Activated naive CD4-positive, alpha-beta T cell treated with anti-CD3 and anti-CD28 coated beads, Interleukin-2, amount 10 ng/mL, durations not matched to agents 7 days and 5 days (primary cell): Measurements from ENCODE around the gene CDKN1B.

ENCODE experiments used
- CTCF ChIA-PET: fragments of 350-600 bp; sonication (Branson Sonifier 250); formaldehyde crosslinking; loops from one replicate; lab custom pipeline; 2021; ENCODE audit warnings: antibody characterized with exemption; lab: Charles Lee
- DNase-seq: peaks from one replicate; pipeline ENCODE4 v3.0.0-alpha.2; 2020
- H3K27ac Mint-ChIP-seq: one replicate; pipeline ENCODE4 v1.8.0; 2021; ENCODE audit warnings: mild to moderate bottlenecking, moderate library complexity, mixed read lengths
- H3K27me3 Mint-ChIP-seq: one replicate; pipeline ENCODE4 v1.8.0; 2021; ENCODE audit warnings: mild to moderate bottlenecking, mixed read lengths
- H3K36me3 Mint-ChIP-seq: one replicate; pipeline ENCODE4 v1.8.0; 2021; ENCODE audit warnings: mixed read lengths
- H3K4me1 Mint-ChIP-seq: one replicate; pipeline ENCODE4 v1.8.0; 2021; ENCODE audit warnings: mixed read lengths
- H3K4me3 Mint-ChIP-seq: one replicate; pipeline ENCODE4 v1.8.0; 2021; ENCODE audit warnings: mild to moderate bottlenecking, moderate library complexity, mixed read lengths
- H3K9me3 Mint-ChIP-seq: one replicate; pipeline ENCODE4 v1.8.0; 2021; ENCODE audit warnings: mixed read lengths

The CDKN1B gene

GRCh38 chr12:12715128-12715458, 2.1 kb upstream of the CDKN1B start:
- Mint-ChIP-seq H3K36me3 (peaks cover 49% of the 10 kb centered on the region), H3K4me1 (peaks cover 39% of the 10 kb centered on the region), H3K27me3 (peaks cover 7% of the 10 kb centered on the region), H3K9me3 (no peaks in the 10 kb centered on the region), H3K4me3 (peak overlapping the region; percentile 93), H3K27ac (peak overlapping the region; percentile 100)
- CTCF ChIA-PET: interaction anchor here (1.3 to 2.9 kb wide), 6 partner anchors 10 to 338 kb away, joined by 4 to 25 read pairs (median 7); no protein-coding TSS in a partner anchor
- DNase-seq: no peak

GRCh38 chr12:12715459-12716150, 1.6 kb upstream of the CDKN1B start:
- Mint-ChIP-seq H3K27ac (peak overlapping the region; percentile 100), H3K36me3 (peaks cover 54% of the 10 kb centered on the region), H3K9me3 (no peaks in the 10 kb centered on the region), H3K27me3 (peaks cover 7% of the 10 kb centered on the region), H3K4me3 (peak overlapping the region; percentile 93), H3K4me1 (peaks cover 41% of the 10 kb centered on the region)
- CTCF ChIA-PET: interaction anchor here (0.8 to 2.9 kb wide), 9 partner anchors 9 to 358 kb away, joined by 3 to 25 read pairs (median 4); no protein-coding TSS in a partner anchor
- DNase-seq: peak; percentile 74

DNA sequence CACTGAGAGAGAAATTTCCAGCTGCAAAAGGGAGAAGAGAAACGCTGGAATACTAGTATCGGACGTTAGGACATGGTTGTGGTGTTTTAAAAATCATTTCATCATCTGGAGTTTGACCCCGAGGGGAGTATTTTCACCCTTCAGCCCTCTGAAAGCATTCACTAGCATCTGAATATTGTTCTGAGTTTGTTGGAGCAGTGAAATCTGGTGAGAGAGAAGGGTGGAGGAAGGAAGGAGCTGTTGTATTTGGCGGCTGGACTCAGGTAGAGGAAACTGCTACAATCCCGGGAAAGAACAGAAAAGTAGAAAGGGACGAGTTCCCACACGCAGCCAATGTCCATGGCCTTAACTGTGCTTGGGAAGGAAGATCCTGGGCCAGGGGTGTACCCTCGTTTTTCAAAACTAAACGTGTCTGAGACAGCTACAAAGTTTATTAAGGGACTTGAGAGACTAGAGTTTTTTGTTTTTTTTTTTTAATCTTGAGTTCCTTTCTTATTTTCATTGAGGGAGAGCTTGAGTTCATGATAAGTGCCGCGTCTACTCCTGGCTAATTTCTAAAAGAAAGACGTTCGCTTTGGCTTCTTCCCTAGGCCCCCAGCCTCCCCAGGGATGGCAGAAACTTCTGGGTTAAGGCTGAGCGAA, 896 bp upstream of the CDKN1B start:
- Mint-ChIP-seq H3K27ac (peak overlapping the region; percentile 100), H3K4me3 (peak overlapping the region; percentile 93), H3K9me3 (no peaks in the 10 kb centered on the region), H3K36me3 (peaks cover 58% of the 10 kb centered on the region), H3K4me1 (peaks cover 42% of the 10 kb centered on the region), H3K27me3 (peaks cover 7% of the 10 kb centered on the region)
- DNase-seq: no peak
- CTCF ChIA-PET: interaction anchor here (0.8 to 2.9 kb wide), 9 partner anchors 9 to 359 kb away, joined by 3 to 25 read pairs (median 4); no protein-coding TSS in a partner anchor

GRCh38 chr12:12717586-12718380, 615 bp downstream of the CDKN1B start:
- peak overlapping the region; percentile 97 for H3K27ac Mint-ChIP-seq
- peak overlapping the region; percentile 98 for H3K4me3 Mint-ChIP-seq
- peak; percentile 54 for DNase-seq
- peaks cover 7% of the 10 kb centered on the region for H3K27me3 Mint-ChIP-seq
- H3K4me1 Mint-ChIP-seq: peaks cover 33% of the 10 kb centered on the region
- H3K36me3 Mint-ChIP-seq: peaks cover 67% of the 10 kb centered on the region
- CTCF ChIA-PET: interaction anchor here (2.2 kb wide), 1 partner anchor 19 kb away, joined by 9 read pairs; no protein-coding TSS in a partner anchor
- H3K9me3 Mint-ChIP-seq: no peaks in the 10 kb centered on the region

- peaks cover 70% of the 10 kb centered on the region for H3K36me3 Mint-ChIP-seq
These were observed 1.2 kb downstream of the CDKN1B start for GRCh38 chr12:12718381-12718759.

DNA sequence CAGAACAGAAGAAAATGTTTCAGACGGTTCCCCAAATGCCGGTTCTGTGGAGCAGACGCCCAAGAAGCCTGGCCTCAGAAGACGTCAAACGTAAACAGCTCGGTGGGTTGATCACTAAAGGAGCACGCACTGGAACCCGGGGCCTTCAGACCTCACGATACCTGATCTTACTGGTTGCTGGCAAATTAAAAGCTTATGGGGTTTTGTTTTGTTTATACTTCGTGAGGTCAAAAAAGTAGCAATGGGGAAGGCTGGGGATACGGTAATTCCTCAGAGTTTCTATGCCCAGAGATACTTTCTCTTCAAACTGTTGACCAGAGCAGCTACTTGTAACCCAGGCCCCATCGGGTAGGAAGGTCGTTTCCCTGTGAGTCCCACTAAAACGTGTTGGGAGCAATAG, 1.7 kb downstream of the CDKN1B start:
- H3K36me3 Mint-ChIP-seq: peaks cover 71% of the 10 kb centered on the region
- CTCF ChIA-PET: interaction anchor here (2.2 kb wide), 1 partner anchor 18 kb away, joined by 9 read pairs; no protein-coding TSS in a partner anchor

More at GRCh38 chr12:12718381-12718759, 1.2 kb downstream of the CDKN1B start:
- peaks cover 7% of the 10 kb centered on the region for H3K27me3 Mint-ChIP-seq
- peak overlapping the region; percentile 97 for H3K27ac Mint-ChIP-seq
- peaks cover 28% of the 10 kb centered on the region for H3K4me1 Mint-ChIP-seq
- CTCF ChIA-PET: interaction anchor here (2.2 kb wide), 1 partner anchor 18 kb away, joined by 9 read pairs; no protein-coding TSS in a partner anchor
- H3K4me3 Mint-ChIP-seq: peak overlapping the region; percentile 98
- H3K9me3 Mint-ChIP-seq: no peaks in the 10 kb centered on the region
- peak; percentile 30 for DNase-seq

DNA sequence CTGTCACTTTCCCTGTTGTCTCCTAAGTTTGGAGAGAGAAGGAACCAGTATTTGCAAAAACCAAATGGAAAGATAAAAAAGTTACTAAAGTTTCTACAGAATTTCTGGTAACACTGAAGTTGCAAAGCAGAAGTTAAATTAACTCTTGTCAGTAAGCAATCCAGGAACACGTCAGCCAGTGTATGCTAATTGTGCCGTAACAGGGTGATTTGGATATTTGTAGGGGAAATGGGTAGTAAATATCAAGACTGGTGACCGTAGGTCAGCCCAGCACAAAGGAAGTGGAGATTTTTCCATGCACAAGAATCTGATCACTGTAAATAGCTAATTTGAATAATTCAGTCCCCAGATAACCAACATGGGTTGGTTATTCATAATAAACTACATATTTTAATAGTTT, 2.3 kb downstream of the CDKN1B start:
- peaks cover 70% of the 10 kb centered on the region for H3K36me3 Mint-ChIP-seq
- H3K27ac Mint-ChIP-seq: peak overlapping the region; percentile 97
- H3K27me3 Mint-ChIP-seq: peaks cover 14% of the 10 kb centered on the region
- CTCF ChIA-PET: interaction anchor here (2.2 kb wide), 1 partner anchor 17 kb away, joined by 9 read pairs; no protein-coding TSS in a partner anchor
- H3K4me3 Mint-ChIP-seq: peak overlapping the region; percentile 98
- no peak for DNase-seq
- H3K9me3 Mint-ChIP-seq: no peaks in the 10 kb centered on the region
- H3K4me1 Mint-ChIP-seq: peaks cover 16% of the 10 kb centered on the region

More for the DNA sequence above, 1.7 kb downstream of the CDKN1B start:
- H3K4me3 Mint-ChIP-seq: peak overlapping the region; percentile 98
- peaks cover 11% of the 10 kb centered on the region for H3K27me3 Mint-ChIP-seq
- H3K9me3 Mint-ChIP-seq: no peaks in the 10 kb centered on the region
- H3K27ac Mint-ChIP-seq: peak overlapping the region; percentile 97
- peak; percentile 58 for DNase-seq
- peaks cover 23% of the 10 kb centered on the region for H3K4me1 Mint-ChIP-seq

GRCh38 chr12:12720052-12720451, 2.9 kb downstream of the CDKN1B start:
- Mint-ChIP-seq H3K36me3 (peaks cover 69% of the 10 kb centered on the region), H3K27ac (peak overlapping the region; percentile 97), H3K27me3 (peaks cover 14% of the 10 kb centered on the region), H3K4me3 (peak overlapping the region; percentile 98), H3K4me1 (peaks cover 11% of the 10 kb centered on the region), H3K9me3 (no peaks in the 10 kb centered on the region)
- DNase-seq: no peak
- CTCF ChIA-PET: interaction anchor here (2.2 kb wide), 1 partner anchor 16 kb away, joined by 9 read pairs; no protein-coding TSS in a partner anchor

- Mint-ChIP-seq H3K4me3 (peak overlapping the region; percentile 98), H3K4me1 (peaks cover 10% of the 10 kb centered on the region), H3K27ac (peak overlapping the region; percentile 97), H3K36me3 (peaks cover 66% of the 10 kb centered on the region), H3K9me3 (no peaks in the 10 kb centered on the region), H3K27me3 (peaks cover 18% of the 10 kb centered on the region)
- peak; percentile 55 for DNase-seq
- CTCF ChIA-PET: no interaction called here
These were observed 3.5 kb downstream of the CDKN1B start for GRCh38 chr12:12720672-12721161.

DNA sequence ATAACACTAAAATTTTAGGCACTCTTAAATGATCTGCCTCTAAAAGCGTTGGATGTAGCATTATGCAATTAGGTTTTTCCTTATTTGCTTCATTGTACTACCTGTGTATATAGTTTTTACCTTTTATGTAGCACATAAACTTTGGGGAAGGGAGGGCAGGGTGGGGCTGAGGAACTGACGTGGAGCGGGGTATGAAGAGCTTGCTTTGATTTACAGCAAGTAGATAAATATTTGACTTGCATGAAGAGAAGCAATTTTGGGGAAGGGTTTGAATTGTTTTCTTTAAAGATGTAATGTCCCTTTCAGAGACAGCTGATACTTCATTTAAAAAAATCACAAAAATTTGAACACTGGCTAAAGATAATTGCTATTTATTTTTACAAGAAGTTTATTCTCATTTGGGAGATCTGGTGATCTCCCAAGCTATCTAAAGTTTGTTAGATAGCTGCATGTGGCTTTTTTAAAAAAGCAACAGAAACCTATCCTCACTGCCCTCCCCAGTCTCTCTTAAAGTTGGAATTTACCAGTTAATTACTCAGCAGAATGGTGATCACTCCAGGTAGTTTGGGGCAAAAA, 4.1 kb downstream of the CDKN1B start:
- Mint-ChIP-seq H3K4me1 (peaks cover 7% of the 10 kb centered on the region), H3K27me3 (peaks cover 21% of the 10 kb centered on the region), H3K27ac (peak overlapping the region; percentile 97), H3K36me3 (peaks cover 66% of the 10 kb centered on the region), H3K4me3 (peak overlapping the region; percentile 98), H3K9me3 (no peaks in the 10 kb centered on the region)
- CTCF ChIA-PET: no interaction called here
- peak; percentile 55 for DNase-seq

GRCh38 chr12:12721814-12722434, 4.8 kb downstream of the CDKN1B start:
- no peak for DNase-seq
- H3K27me3 Mint-ChIP-seq: peaks cover 21% of the 10 kb centered on the region
- peak overlapping the region; percentile 98 for H3K4me3 Mint-ChIP-seq
- CTCF ChIA-PET: interaction anchor here (0.6 kb wide), 1 partner anchor 76 kb away, joined by 3 read pairs; no protein-coding TSS in a partner anchor
- H3K9me3 Mint-ChIP-seq: no peaks in the 10 kb centered on the region
- peak overlapping the region; percentile 97 for H3K27ac Mint-ChIP-seq
- H3K4me1 Mint-ChIP-seq: peaks cover 8% of the 10 kb centered on the region
- H3K36me3 Mint-ChIP-seq: peaks cover 72% of the 10 kb centered on the region

DNA sequence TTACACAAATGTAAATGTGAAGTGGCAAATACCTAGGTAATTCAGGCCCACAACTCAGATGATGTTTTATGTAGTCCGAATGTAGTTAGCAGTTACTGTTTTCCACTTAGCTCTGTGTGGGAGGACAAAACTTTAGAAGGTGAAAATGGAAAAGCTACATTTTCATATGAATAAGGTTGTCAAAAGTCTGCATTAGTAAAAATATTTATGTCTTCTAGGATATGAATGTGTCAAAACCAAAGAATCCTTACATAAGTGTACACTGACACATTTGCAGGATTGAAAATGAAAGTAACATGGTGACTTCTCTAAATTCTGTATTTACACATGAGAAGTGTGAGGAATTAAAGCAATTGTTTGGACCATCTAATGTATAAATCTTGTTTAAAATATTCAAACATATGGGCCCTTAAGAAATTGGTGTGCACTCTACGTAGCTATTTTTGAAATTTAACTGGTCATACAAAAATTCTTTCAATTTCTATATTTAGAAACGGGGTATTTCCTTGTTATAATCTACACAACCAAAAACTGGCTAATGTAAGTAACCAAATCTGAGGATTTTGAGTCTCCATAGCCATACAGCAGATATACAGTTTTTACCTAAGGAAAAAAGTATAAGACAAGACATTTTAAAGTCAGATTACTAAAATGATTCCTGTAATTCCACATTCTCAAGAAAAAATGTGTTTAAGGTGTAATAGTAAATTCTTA, 5.4 kb downstream of the CDKN1B start:
- Mint-ChIP-seq H3K27ac (peak overlapping the region; percentile 97), H3K4me1 (peaks cover 11% of the 10 kb centered on the region), H3K36me3 (peaks cover 69% of the 10 kb centered on the region), H3K4me3 (peak overlapping the region; percentile 89), H3K9me3 (no peaks in the 10 kb centered on the region), H3K27me3 (peaks cover 17% of the 10 kb centered on the region)
- CTCF ChIA-PET: interaction anchor here (0.6 kb wide), 1 partner anchor 77 kb away, joined by 3 read pairs; no protein-coding TSS in a partner anchor
- no peak for DNase-seq
